Smooth muscle cell (in vitro differentiated cells): Measurements from ENCODE around the gene PLXND1. TPM values are rescaled to one million over a fixed set of nuclear protein-coding genes. Genes with fewer than 3 reads are reported as not detected.

Experiments
- DNase-seq: peaks from one replicate; lab custom pipeline; 2025; ENCODE audit not compliant: unreplicated experiment; lab: John Stamatoyannopoulos, UW
- H2AFZ ChIP-seq: fragments of 200-600 bp; sonication (generic); 2 replicates; pipeline ENCODE4 v1.6.0; 2016; ENCODE audit warnings: antibody characterized with exemption, low read depth, mild to moderate bottlenecking
- H3F3A ChIP-seq: fragments of 200-600 bp; sonication (generic); 2 replicates; pipeline ENCODE4 v1.6.0; 2017; ENCODE audit warnings: antibody characterized with exemption, low read depth
- H3K27ac ChIP-seq: fragments of 200-600 bp; sonication (generic); 2 replicates; pipeline ENCODE4 v1.5.1; 2016; ENCODE audit warnings: low read depth, mild to moderate bottlenecking
- H3K27me3 ChIP-seq: fragments of 200-600 bp; sonication (generic); 2 replicates; pipeline ENCODE4 v1.6.1; 2016; ENCODE audit warnings: low read depth, mild to moderate bottlenecking
- H3K36me3 ChIP-seq: fragments of 200-600 bp; sonication (generic); 2 replicates; pipeline ENCODE4 v1.5.1; 2016; ENCODE audit warnings: low read depth
- H3K4me1 ChIP-seq: fragments of 200-600 bp; sonication (generic); 2 replicates; pipeline ENCODE4 v1.5.1; 2016; ENCODE audit warnings: low read depth
- H3K4me2 ChIP-seq: fragments of 200-600 bp; sonication (generic); 2 replicates; pipeline ENCODE4 v1.6.0; 2016; ENCODE audit warnings: mild to moderate bottlenecking
- H3K4me3 ChIP-seq: fragments of 200-600 bp; sonication (generic); 2 replicates; pipeline ENCODE4 v1.5.1; 2016; ENCODE audit warnings: mild to moderate bottlenecking
- H3K79me2 ChIP-seq: fragments of 200-600 bp; sonication (generic); 2 replicates; pipeline ENCODE4 v1.6.0; 2016; ENCODE audit warnings: low read depth, mild to moderate bottlenecking
- H3K9ac ChIP-seq: fragments of 200-600 bp; sonication (generic); 2 replicates; pipeline ENCODE4 v1.6.0; 2016; ENCODE audit warnings: low read depth
- H3K9me3 ChIP-seq: fragments of 200-600 bp; sonication (generic); replicated peaks from 2 replicates; pipeline ENCODE4 v1.5.1; 2016; ENCODE audit warnings: low read depth
- H4K20me1 ChIP-seq: fragments of 200-600 bp; sonication (generic); 2 replicates; pipeline ENCODE4 v1.6.0; 2016; ENCODE audit warnings: low read depth
- WGBS: methylation state at CpG from one replicate; pipeline ENCODE4 v1.1.7; 2016; ENCODE audit warnings: low lambda C conversion rate; 5-methylcytosine and 5-hydroxymethylcytosine counted together
- polyA plus RNA-seq: library from polyadenylated mRNA; unstranded; fragments of >200 nt; fragmentation: Nextera tagmentation; extraction: Ambion mirVana; gene quantifications from 2 replicates; pipeline ENCODE4 v1.2.1, GENCODE V29; 2016
- total RNA-seq: library from RNA; depleted of rRNA; stranded (reverse); fragments of >200 nt; gene quantifications from 2 replicates; pipeline ENCODE4 v1.2.3, GENCODE V29; 2014
- TF ChIP-seq, protein P1 (sequence below): fragments of 200-600 bp; sonication (generic); IDR thresholded peaks from 2 replicates; pipeline ENCODE4 v1.5.1; 2017; ENCODE audit warnings: borderline replicate concordance, mild to moderate bottlenecking, antibody characterized with exemption; ENCODE audit not compliant: insufficient read depth, poor library complexity, severe bottlenecking

Gene PLXND1
- total and polyA plus RNA-seq, 2 experiments from 2014 or later: 75.8 to 94.3 TPM

DNA sequence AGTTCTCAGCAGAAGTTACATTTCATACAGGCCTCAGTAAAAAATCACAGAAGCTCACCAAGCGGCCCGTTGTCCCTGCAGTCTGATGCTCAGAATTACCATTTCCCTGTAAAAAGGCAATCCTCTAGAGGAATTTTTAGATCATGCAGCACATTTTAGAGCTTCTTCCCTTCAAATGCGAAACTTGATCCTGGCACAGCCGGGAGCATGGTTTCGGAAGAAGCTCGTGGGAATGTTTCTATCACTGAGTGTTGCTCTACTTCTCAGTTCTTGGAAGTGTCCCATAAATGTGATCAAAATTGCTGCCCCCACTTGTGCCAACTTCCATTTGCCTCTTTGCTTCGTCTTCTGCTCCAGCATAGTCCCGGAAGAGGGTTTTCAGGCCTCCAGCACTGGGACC, 67.3 kb downstream of the PLXND1 start:
- WGBS: 78% methylated on average over 8 of the region's 8 CpGs
- Histone ChIP-seq H3K36me3 (no peaks in the 10 kb centered on the region), H3K9me3 (no peaks in the 10 kb centered on the region), H3F3A (peaks cover 6% of the 10 kb centered on the region), H3K4me1 (no peaks in the 10 kb centered on the region), H3K4me2 (no peak overlapping the region), H3K79me2 (no peaks in the 10 kb centered on the region), H3K9ac (no peak overlapping the region), H2AFZ (no peak overlapping the region), H4K20me1 (no peaks in the 10 kb centered on the region), H3K27ac (no peak overlapping the region), H3K27me3 (no peaks in the 10 kb centered on the region), H3K4me3 (no peak overlapping the region)
- DNase-seq: no peak
- TF ChIP-seq, protein P1, sequence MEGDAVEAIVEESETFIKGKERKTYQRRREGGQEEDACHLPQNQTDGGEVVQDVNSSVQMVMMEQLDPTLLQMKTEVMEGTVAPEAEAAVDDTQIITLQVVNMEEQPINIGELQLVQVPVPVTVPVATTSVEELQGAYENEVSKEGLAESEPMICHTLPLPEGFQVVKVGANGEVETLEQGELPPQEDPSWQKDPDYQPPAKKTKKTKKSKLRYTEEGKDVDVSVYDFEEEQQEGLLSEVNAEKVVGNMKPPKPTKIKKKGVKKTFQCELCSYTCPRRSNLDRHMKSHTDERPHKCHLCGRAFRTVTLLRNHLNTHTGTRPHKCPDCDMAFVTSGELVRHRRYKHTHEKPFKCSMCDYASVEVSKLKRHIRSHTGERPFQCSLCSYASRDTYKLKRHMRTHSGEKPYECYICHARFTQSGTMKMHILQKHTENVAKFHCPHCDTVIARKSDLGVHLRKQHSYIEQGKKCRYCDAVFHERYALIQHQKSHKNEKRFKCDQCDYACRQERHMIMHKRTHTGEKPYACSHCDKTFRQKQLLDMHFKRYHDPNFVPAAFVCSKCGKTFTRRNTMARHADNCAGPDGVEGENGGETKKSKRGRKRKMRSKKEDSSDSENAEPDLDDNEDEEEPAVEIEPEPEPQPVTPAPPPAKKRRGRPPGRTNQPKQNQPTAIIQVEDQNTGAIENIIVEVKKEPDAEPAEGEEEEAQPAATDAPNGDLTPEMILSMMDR: no peak

GRCh38 chr3:129536804-129537203, 69.7 kb downstream of the PLXND1 start:
- WGBS: 88% methylated on average over 3 of the region's 3 CpGs
- Histone ChIP-seq H3K9ac (no peak overlapping the region), H2AFZ (no peak overlapping the region), H3K4me1 (no peaks in the 10 kb centered on the region), H3K27ac (no peak overlapping the region), H3K9me3 (no peaks in the 10 kb centered on the region), H4K20me1 (no peaks in the 10 kb centered on the region), H3K36me3 (no peaks in the 10 kb centered on the region), H3F3A (peaks cover 6% of the 10 kb centered on the region), H3K4me2 (no peak overlapping the region), H3K79me2 (no peaks in the 10 kb centered on the region), H3K4me3 (no peak overlapping the region), H3K27me3 (no peaks in the 10 kb centered on the region)
- no peak for DNase-seq
- TF ChIP-seq, protein P1: no peak

- Histone ChIP-seq H3K9ac (no peak overlapping the region), H3K4me3 (no peak overlapping the region), H3K9me3 (no peaks in the 10 kb centered on the region), H4K20me1 (no peaks in the 10 kb centered on the region), H3K4me1 (no peaks in the 10 kb centered on the region), H3K27ac (no peak overlapping the region), H3K4me2 (no peak overlapping the region), H3K79me2 (no peaks in the 10 kb centered on the region), H3K27me3 (no peaks in the 10 kb centered on the region), H3K36me3 (no peaks in the 10 kb centered on the region), H2AFZ (no peak overlapping the region), H3F3A (peaks cover 6% of the 10 kb centered on the region)
- WGBS: 91% methylated on average over 2 of the region's 2 CpGs
- TF ChIP-seq, protein P1: no peak
- DNase-seq: no peak
Measured at GRCh38 chr3:129536374-129536667, 70.2 kb downstream of the PLXND1 start.

DNA sequence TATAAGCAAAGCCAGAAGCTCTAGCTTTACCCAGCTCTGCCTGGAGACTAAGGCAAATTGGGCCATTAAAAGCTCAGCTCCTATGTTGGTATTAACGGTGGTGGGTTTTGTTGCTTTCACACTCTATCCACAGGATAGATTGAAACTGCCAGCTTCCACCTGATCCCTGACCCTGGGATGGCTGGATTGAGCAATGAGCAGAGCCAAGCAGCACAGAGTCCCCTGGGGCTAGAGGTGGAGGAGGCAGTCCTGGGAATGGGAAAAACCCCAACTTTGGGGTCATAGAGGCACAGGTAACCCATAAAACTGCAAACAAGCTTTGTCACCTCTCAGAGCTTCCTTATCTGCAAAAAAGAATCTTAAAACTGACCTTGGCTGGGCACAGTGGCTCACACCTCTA, 71.4 kb downstream of the PLXND1 start:
- Histone ChIP-seq H3K4me1 (peaks cover 1% of the 10 kb centered on the region), H3K27ac (peak overlapping the region; percentile 15), H3K27me3 (no peaks in the 10 kb centered on the region), H3K4me3 (no peak overlapping the region), H3K79me2 (no peaks in the 10 kb centered on the region), H3K36me3 (no peaks in the 10 kb centered on the region), H3K9ac (no peak overlapping the region), H2AFZ (no peak overlapping the region), H3K9me3 (no peaks in the 10 kb centered on the region), H3F3A (peaks cover 6% of the 10 kb centered on the region), H3K4me2 (peak overlapping the region; percentile 2), H4K20me1 (no peaks in the 10 kb centered on the region)
- no peak for DNase-seq
- 67% methylated on average over 1 of the region's 1 CpG for WGBS
- TF ChIP-seq, protein P1: no peak
